ENCODE measurements around the gene PCDHGA4.

DNA sequence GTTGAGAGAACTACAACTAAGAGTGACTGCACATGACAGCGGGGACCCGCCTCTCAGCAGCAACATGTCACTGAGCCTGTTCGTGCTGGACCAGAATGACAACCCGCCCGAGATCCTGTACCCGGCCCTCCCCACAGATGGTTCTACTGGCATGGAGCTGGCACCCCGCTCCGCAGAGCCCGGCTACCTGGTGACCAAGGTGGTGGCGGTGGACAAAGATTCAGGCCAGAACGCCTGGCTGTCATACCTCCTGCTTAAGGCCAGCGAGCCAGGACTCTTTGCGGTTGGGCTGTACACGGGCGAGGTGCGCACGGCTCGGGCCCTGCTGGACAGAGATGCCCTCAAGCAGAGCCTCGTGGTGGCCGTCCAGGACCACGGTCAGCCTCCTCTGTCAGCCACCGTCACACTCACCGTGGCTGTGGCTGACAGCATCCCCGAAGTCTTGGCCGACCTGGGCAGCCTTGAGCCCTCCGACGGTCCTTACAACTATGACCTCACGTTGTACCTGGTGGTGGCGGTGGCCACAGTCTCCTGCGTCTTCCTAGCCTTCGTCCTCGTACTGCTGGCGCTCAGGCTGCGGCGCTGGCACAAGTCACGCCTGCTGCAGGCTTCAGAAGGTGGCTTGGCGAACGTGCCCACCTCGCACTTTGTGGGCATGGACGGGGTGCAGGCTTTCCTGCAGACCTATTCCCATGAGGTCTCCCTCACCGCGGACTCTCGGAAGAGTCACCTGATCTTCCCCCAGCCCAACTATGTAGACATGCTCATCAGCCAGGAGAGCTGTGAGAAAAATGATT, 29.8 kb downstream of the PCDHGA4 start:
- TF ChIP-seq POLR2A (IDR thresholded peaks at IDR 0.05), result no peak
- no peak for TF ChIP-seq CTCF (IDR thresholded peaks at IDR 0.05)
